Left renal pelvis (tissue), 4 donors: ENCODE measurements around the gene GPSM1. TPM values are rescaled to one million over a fixed set of nuclear protein-coding genes. Genes with fewer than 3 reads are reported as not detected.

Source experiments
- DNase-seq, 4 donors: peaks; one replicate each; pipeline ENCODE4 v3.0.0-alpha.2; 2013; ENCODE audit warnings: low read depth in 4 of 4, low spot score in 3 of 4
- polyA plus RNA-seq, 4 donors: library from polyadenylated mRNA; unstranded; fragments of 120-200 nt; gene quantifications; one replicate each; pipeline ENCODE4 v1.2.1, GENCODE V29; 2013; ENCODE audit not compliant: insufficient read length in 4 of 4

The GPSM1 gene
- polyA plus RNA-seq, 4 donors, result 24.3 to 46.1 (median 29.6) TPM

GRCh38 chr9:136355616-136356557, 28.5 kb downstream of the GPSM1 start:
- no peak for DNase-seq

GRCh38 chr9:136357202-136357725, 29.9 kb downstream of the GPSM1 start:
- DNase-seq, result no peak

- DNase-seq, result no peak
Measured at GRCh38 chr9:136358016-136358415, 30.7 kb downstream of the GPSM1 start.

- DNase-seq, result no peak
Measured at GRCh38 chr9:136358888-136359287, 31.5 kb downstream of the GPSM1 start.

- no peak for DNase-seq
Measured at GRCh38 chr9:136359774-136360718, 32.7 kb downstream of the GPSM1 start.

GRCh38 chr9:136361047-136361753, 33.9 kb downstream of the GPSM1 start:
- no peak for DNase-seq

GRCh38 chr9:136361754-136362449, 34.6 kb downstream of the GPSM1 start:
- no peak for DNase-seq

- no peak for DNase-seq
Measured at GRCh38 chr9:136362450-136362784, 35.1 kb downstream of the GPSM1 start.

GRCh38 chr9:136363106-136363948, 36.0 kb downstream of the GPSM1 start, which contains the start of gene DNLZ:
Gene DNLZ (minus strand): TSS chr9:136363744. CDS start chr9:136363714, 30 bp downstream.
- DNase-seq, result peak; percentile 78 to 85 (median 80)

GRCh38 chr9:136363949-136364748, 36.8 kb downstream of the GPSM1 start:
- no peak for DNase-seq

GRCh38 chr9:136364942-136365774, 37.8 kb downstream of the GPSM1 start:
- DNase-seq, result no peak

GRCh38 chr9:136365775-136366222, 38.5 kb downstream of the GPSM1 start:
- no peak for DNase-seq

GRCh38 chr9:136366826-136367225, 39.5 kb downstream of the GPSM1 start:
- DNase-seq, result no peak

- DNase-seq, result no peak
Measured at GRCh38 chr9:136367296-136368145, 40.2 kb downstream of the GPSM1 start.

GRCh38 chr9:136368190-136368589, 40.9 kb downstream of the GPSM1 start:
- no peak for DNase-seq

GRCh38 chr9:136370037-136370436, 42.7 kb downstream of the GPSM1 start:
- no peak for DNase-seq
